Progenitor cell of endocrine pancreas (in vitro differentiated cells): Measurements from ENCODE around the gene PEX19. TPM values are rescaled to one million over a fixed set of nuclear protein-coding genes. Genes with fewer than 3 reads are reported as not detected.

Experiments used
- DNase-seq: peaks from one replicate; pipeline ENCODE4 v3.0.0; 2021; ENCODE audit warnings: low spot score; ENCODE audit not compliant: unreplicated experiment
- H3K27ac Mint-ChIP-seq: 2 replicates; pipeline ENCODE4 v1.8.0; 2021; ENCODE audit warnings: mild to moderate bottlenecking, moderate library complexity, mixed read lengths
- H3K27me3 Mint-ChIP-seq: 2 replicates; pipeline ENCODE4 v1.8.0; 2021; ENCODE audit warnings: mixed read lengths
- H3K36me3 Mint-ChIP-seq: 2 replicates; pipeline ENCODE4 v1.8.0; 2022; ENCODE audit warnings: mixed read lengths; ENCODE audit not compliant: insufficient read depth
- H3K4me1 Mint-ChIP-seq: 2 replicates; pipeline ENCODE4 v1.8.0; 2021; ENCODE audit warnings: low read depth, mixed read lengths
- H3K4me3 Mint-ChIP-seq: 2 replicates; pipeline ENCODE4 v1.8.0; 2021; ENCODE audit warnings: low read depth, mild to moderate bottlenecking, moderate library complexity, mixed read lengths
- H3K9me3 Mint-ChIP-seq: 2 replicates; pipeline ENCODE4 v1.8.0; 2021; ENCODE audit warnings: low read depth, mixed read lengths
- total RNA-seq: library from RNA; stranded (reverse); gene quantifications from 2 replicates; pipeline ENCODE4 v1.2.1, GENCODE V29; 2021
- TF ChIP-seq, protein P1 (sequence below): fragments of 200-600 bp; sonication (generic); IDR thresholded peaks from one replicate; pipeline ENCODE4 v1.5.0; 2021; ENCODE audit warnings: antibody characterized with exemption, mild to moderate bottlenecking; ENCODE audit not compliant: unreplicated experiment

The PEX19 gene
- total RNA-seq, 1 donor from 2014 or later: 73.8 TPM

DNA sequence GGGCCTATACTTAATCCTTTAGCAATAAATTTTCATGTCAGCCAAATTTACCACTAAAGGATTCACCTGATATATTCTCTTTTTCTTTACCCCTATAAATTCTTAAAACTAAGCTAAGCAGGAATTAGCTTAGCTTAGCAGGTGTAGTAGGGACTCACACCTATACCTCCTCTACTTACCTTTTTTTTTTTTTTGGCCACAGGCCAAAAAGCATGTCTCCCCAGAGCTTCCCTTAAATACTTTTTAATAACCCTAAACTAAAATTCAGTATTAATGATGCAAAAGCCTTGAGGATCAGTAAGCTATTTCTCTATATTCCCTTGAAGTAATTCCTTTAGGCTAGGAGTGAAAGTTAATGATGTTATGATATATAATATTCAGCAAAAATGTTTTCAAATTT is 56.5 kb downstream of the PEX19 start:
- no peaks in the 10 kb centered on the region for H3K27me3 Mint-ChIP-seq
- H3K9me3 Mint-ChIP-seq: no peaks in the 10 kb centered on the region
- H3K27ac Mint-ChIP-seq: no peak overlapping the region
- TF ChIP-seq, protein P1, sequence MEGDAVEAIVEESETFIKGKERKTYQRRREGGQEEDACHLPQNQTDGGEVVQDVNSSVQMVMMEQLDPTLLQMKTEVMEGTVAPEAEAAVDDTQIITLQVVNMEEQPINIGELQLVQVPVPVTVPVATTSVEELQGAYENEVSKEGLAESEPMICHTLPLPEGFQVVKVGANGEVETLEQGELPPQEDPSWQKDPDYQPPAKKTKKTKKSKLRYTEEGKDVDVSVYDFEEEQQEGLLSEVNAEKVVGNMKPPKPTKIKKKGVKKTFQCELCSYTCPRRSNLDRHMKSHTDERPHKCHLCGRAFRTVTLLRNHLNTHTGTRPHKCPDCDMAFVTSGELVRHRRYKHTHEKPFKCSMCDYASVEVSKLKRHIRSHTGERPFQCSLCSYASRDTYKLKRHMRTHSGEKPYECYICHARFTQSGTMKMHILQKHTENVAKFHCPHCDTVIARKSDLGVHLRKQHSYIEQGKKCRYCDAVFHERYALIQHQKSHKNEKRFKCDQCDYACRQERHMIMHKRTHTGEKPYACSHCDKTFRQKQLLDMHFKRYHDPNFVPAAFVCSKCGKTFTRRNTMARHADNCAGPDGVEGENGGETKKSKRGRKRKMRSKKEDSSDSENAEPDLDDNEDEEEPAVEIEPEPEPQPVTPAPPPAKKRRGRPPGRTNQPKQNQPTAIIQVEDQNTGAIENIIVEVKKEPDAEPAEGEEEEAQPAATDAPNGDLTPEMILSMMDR: no peak
- peaks cover 22% of the 10 kb centered on the region for H3K36me3 Mint-ChIP-seq
- no peak overlapping the region for H3K4me3 Mint-ChIP-seq
- no peaks in the 10 kb centered on the region for H3K4me1 Mint-ChIP-seq
- no peak for DNase-seq

DNA sequence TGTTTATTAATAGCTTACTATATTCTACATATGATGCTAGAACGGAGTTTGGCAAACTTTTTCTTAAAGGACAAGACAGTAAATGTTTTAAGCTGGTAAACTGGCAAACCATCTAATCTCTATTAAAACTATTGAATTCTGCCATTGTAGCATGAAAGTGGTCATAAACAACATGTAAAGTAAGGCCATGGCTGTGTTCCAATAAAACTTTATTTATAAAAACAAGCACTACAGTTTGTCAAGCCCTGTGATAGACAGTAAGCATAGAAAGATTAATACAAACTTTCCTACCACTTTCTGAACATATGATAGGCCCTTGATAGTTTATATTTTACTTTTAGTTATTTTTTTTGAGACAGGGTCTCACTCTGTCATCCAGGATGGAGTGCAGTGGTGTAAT is 57.4 kb downstream of the PEX19 start:
- no peaks in the 10 kb centered on the region for H3K27me3 Mint-ChIP-seq
- no peak overlapping the region for H3K4me3 Mint-ChIP-seq
- no peak for DNase-seq
- no peaks in the 10 kb centered on the region for H3K9me3 Mint-ChIP-seq
- TF ChIP-seq, protein P1: no peak
- no peaks in the 10 kb centered on the region for H3K4me1 Mint-ChIP-seq
- H3K27ac Mint-ChIP-seq: no peak overlapping the region
- H3K36me3 Mint-ChIP-seq: peaks cover 27% of the 10 kb centered on the region

DNA sequence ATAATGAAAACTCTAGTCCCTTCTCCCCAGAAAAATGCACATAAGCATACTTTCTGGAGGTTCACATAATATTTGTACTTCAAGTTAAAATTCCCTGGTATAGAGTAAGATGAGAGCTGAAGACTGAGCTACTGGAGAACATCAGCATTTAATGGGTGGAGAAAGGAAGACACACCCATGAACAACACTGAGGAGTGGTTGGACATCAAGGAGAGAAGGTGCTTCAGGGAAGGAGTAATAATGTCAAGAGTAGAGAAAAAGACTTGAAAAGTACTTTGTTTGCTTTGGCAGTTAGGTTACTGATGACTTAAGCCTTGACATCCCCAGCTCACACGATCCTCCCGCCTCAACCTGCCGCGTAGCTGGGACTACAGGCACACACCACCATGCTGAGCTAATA is 57.9 kb downstream of the PEX19 start:
- DNase-seq: no peak
- no peak overlapping the region for H3K4me3 Mint-ChIP-seq
- no peaks in the 10 kb centered on the region for H3K9me3 Mint-ChIP-seq
- H3K27me3 Mint-ChIP-seq: no peaks in the 10 kb centered on the region
- no peaks in the 10 kb centered on the region for H3K4me1 Mint-ChIP-seq
- no peak overlapping the region for H3K27ac Mint-ChIP-seq
- H3K36me3 Mint-ChIP-seq: peaks cover 29% of the 10 kb centered on the region
- TF ChIP-seq, protein P1: no peak

Other genes starting within 250 kb of the PEX19 start
- 0.09 and 0.12 TPM in 2 replicates for gene KCNJ10, start 215.0 kb downstream of the PEX19 start, total RNA-seq
- not detected in 2 replicates for gene KCNJ9, start 203.6 kb downstream of the PEX19 start, total RNA-seq
- gene IGSF8, start 186.5 kb downstream of the PEX19 start, total RNA-seq: 39.4 and 40.0 TPM in 2 replicates
- 0.11 TPM in 1 of 2 replicates, not detected in the other for gene ATP1A2, start 169.4 kb downstream of the PEX19 start, total RNA-seq
- not detected in 2 replicates for gene ATP1A4, start 133.5 kb downstream of the PEX19 start, total RNA-seq
- not detected in 2 replicates for gene CASQ1, start 94.6 kb downstream of the PEX19 start, total RNA-seq
- gene PEA15, start 79.7 kb downstream of the PEX19 start, total RNA-seq: 31.2 and 37.6 TPM in 2 replicates
- gene DCAF8, start 22.6 kb downstream of the PEX19 start, total RNA-seq: 167 and 172 TPM in 2 replicates
- 143 and 151 TPM in 2 replicates for gene COPA, start 58.1 kb upstream of the PEX19 start, total RNA-seq
- 139 and 142 TPM in 2 replicates for gene NCSTN, start 58.2 kb upstream of the PEX19 start, total RNA-seq
- 0.78 and 0.96 TPM in 2 replicates for gene NHLH1, start 81.9 kb upstream of the PEX19 start, total RNA-seq
- gene VANGL2, start 115.4 kb upstream of the PEX19 start, total RNA-seq: 75.6 and 80.4 TPM in 2 replicates
- not detected in 2 replicates for gene SLAMF6, start 238.1 kb upstream of the PEX19 start, total RNA-seq